HG03097 (cell line): Measurements from ENCODE around the gene COG3.

Source experiments
- ATAC-seq: cut with Tn5 transposase; IDR thresholded peaks from one replicate; pipeline ENCODE4 v1.9.1; 2021; ENCODE audit not compliant: unreplicated experiment, low FRiP score

Gene COG3

DNA sequence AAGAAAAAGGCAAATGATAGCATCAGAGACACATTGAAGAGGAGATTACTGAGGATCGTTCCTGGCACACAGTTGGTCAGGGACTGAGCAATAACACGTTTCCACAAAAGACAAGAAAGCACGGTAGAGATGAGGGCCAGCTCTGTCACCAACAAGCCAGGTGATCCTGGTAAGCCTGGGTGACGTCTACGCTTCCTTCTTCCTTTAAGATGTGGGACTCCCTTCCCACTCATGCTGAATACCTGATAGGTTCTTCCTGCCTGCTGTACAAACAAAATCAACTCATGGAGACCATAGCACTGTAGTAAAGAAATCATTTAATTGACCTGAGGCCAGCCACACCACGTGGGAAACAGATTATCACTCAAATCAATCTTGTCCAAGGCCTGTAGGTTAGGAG lies 19.7 kb upstream of the COG3 start:
- ATAC-seq: no peak

DNA sequence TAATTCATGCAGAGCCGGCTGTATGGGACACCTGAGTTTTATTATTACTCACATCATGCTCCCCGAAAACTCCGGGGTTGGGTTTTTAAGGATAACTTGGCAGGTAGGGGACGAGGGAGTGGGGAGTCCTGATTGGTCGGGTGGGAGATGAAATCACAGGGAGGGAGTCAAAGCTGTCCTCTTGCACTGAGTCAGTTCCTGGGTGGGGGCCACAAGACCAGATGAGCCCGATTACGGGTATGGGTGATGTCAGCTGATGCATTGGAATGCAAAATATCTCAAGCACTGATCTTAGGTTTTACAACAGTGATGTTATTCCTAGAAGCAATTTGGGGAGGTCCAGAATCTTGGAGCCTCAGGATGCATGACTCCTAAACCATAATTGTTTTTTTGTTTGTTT lies 18.6 kb upstream of the COG3 start:
- no peak for ATAC-seq

DNA sequence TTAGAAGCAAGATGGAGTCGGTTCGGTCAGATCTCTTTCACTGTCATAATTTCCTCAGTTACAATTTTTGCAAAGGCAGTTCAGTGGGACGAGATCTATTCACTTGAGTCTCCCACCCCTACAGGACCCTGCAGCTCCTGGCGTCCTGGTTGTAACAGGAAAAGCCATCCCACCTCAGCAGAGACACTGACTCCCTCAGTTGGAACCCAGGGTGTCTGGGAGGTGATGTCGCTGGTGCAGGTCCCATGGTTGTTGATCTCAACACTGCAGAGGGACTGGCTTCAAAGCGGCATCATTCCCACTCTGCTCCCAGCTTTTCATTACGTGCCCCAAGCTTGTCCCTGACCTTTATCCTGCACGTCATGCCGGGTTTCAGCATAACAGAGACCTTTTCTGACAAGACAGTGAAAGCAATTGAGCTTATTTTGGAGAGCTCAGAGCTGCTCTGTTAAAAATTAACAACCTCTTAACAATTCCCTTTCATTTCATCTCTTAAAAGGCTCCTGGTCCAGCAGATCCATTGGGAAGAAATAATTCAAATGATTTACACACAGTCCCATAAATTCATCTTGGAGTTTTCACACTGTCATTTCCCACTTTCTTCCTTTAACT lies 17.6 kb upstream of the COG3 start:
- ATAC-seq: no peak

DNA sequence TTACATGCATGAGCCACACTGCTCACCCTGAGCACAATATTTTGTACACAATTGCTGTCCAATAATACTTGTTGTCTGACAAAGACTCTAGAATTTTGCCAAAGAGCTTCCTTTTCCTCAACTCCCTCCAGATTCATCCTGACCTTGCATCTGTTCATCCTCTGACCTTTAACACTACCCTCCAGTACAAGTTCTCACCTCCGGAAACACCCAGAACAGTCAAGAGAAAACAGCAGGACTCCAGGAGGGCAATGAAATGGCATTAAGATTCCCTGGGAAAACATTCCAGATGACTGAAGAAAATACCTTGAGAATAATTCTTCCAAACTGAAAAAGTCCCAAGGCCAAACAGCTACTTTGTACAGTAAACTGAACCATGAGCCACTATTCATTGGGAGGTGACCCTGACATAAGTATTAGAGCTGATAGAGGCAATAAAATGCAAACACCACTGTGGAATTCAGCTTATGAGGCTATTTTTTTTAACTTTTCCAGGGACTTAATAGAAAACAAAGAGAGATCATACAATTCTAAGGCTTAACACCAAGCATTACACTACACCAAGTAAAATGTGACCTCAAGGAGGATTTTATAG lies 15.7 kb upstream of the COG3 start:
- ATAC-seq: no peak

DNA sequence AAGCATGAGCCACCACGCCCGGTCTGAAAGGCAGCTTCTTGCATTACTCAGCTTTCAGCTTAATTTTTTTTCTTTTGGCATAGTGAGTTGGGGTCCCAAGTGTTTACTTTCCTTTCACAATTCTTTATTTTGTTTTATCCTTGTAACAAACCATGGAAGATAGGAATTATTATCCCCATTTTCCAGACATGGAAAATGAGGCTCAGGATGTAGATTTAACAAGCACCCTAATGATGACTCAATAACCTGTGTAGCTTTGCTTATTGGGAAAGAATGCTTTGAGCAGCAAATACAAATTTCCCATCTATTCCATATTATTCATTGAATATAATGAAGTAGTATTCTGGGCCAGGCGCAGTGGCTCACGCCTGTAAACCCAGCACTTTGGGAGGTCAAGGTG lies 13.5 kb upstream of the COG3 start:
- ATAC-seq: no peak

DNA sequence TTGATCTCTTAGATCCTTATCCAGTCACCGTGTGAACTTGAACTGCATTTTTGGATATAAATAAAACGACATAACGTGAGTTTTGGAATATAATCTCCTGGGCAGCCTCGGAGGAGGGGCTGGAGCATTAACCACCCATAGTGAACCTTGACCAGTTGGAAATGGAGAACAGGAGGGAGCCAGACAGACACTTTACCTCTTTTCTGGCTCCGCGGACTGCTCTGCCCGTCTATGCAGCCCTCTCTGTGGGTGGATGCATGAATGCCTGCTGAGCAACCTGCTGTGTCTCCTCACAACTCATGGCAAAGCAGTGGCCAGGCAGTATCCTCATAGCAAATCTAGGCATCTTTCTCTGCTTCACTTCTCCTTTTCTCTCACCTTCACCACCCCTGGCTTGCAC lies 10.5 kb upstream of the COG3 start:
- ATAC-seq: no peak

DNA sequence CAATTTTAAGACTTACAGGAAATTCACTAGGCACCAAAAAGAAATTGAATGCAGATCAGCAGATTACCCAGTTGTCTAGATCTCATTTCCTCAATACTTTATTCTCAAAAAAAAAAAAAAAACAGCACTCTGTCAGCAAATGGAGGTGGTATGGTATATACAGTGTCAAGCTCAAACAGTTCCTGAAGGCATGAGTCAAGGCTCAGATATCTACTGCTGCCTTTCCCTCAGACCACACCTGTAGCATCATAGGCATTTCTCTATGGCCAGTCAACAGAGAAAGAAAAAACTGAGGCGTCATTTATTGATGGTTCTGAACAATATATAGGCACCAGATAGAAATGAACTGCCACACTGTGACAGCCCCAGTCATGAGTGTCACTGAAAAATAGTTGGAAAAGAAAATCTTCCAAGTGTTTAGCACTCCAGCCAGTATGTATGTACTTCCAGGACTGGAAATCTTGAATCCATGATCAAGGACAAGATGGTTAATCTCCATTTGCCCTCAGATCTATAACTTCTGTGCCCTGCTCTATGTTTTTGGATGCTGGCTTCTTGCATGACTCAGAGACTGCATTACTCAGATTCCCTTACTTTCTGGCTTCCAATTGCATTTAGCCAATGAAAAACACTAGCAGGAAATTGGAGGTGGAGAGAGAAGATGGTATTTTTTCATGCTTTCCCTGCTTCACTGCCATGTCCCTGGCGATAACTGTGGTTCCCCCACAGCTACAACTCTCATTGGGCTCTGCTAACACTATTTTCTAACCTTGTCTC lies 8.4 kb upstream of the COG3 start:
- ATAC-seq: no peak

DNA sequence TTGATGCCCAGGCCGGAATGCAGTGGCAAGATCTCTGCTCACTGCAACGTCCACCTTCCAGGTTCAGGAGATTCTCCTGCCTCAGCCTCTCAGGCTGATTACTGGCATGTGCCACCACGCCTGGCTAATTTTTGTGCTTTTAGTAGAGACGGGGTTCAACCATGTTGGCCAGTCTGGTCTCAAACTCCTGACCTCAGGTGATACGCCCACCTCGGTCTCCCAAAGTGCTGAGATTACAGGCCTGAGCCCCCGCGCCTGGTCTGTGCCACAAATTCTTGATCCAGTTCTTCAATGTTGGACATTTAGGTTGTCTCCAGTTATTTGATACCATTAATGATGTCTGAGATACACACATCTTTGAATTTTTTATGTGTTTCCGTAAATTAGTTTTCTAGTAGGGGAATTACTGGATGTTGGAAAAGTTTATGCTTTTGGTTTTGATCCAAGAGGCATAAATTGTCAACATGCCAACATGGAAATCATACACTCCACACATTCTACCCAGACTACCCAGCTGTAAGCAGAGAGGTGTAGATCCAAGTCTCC lies 525 bp upstream of the COG3 start:
- no peak for ATAC-seq

DNA sequence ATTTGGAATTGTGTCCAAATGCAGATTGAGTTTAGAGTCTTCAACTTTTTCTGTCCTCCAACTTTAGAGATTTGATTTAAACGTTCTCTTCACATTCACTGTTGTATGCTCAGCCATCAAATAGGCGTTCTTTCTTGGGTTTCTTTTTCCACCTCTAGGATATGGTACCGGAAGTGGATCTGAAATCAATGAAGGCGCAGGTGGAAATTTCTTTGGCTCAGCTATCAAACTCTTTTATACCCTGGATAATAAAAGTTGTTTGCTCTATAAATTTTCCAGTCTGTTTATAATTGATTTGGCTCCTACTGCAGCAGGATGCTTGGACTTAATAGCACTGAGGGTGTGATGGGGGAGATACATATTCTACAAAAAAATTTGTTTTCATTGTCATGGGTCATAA lies 1.6 kb downstream of the COG3 start:
- no peak for ATAC-seq

DNA sequence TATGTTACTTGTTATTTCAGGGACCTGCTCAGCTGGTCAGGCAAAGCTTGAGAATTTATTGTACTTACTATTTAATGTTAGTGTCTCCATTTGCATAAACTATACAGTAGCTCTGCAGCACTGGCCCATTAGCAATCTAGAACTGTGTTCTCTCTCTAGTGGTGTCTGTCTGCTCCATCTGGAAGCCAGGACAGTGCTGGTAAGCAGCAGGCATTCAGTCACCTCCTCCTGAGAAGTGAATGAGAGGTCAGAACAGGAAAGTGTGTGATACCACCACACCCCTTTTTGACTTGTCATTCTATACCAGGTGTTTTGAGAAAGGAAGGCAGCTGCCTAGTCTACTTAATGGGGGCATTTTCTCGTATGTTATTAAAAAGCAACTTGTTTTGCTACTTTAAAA lies 3.9 kb downstream of the COG3 start:
- ATAC-seq: no peak

DNA sequence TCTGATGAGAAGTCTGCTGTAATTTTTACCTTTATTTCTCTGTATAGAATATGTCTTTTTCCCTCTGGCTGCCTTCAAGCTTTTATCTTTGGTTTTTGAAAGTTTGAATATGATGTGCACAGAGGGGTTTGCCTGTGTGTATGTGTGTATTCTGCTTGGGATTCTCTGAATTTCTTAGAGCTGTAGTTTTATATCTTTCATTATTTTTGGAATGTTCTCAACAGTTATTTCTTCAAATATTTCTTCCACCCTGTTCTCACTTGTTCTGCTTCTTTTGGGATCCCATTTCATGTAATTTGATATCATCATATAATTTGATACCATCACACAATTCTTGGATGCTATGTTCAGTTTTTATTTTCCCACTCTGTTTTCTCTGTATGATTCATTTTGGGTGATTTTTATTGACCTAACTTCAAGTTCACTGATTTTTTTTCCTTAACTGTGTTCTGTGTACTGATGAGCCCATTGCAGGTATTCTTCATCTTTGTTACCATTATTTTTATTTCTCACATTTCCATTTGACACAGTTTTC lies 7.5 kb downstream of the COG3 start:
- ATAC-seq: no peak

DNA sequence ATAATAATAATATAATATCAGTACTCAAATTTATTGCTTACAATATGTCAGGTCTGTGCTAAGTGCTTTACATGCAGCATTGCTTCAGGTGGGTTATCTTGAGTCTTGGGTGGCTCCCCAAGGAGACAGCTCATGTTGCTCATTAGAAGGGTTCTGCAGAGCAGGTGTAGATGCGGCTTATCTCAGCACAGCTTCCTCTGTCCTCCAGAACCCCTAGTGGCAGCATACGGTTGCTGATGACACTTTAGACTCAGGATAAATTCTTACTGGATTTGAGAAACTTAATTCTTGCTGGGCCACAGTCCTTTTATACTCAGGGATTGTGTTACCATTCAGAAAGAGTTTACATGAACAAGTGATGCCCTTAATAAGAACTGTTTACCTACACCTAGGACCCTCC lies 8.9 kb downstream of the COG3 start:
- ATAC-seq: no peak

DNA sequence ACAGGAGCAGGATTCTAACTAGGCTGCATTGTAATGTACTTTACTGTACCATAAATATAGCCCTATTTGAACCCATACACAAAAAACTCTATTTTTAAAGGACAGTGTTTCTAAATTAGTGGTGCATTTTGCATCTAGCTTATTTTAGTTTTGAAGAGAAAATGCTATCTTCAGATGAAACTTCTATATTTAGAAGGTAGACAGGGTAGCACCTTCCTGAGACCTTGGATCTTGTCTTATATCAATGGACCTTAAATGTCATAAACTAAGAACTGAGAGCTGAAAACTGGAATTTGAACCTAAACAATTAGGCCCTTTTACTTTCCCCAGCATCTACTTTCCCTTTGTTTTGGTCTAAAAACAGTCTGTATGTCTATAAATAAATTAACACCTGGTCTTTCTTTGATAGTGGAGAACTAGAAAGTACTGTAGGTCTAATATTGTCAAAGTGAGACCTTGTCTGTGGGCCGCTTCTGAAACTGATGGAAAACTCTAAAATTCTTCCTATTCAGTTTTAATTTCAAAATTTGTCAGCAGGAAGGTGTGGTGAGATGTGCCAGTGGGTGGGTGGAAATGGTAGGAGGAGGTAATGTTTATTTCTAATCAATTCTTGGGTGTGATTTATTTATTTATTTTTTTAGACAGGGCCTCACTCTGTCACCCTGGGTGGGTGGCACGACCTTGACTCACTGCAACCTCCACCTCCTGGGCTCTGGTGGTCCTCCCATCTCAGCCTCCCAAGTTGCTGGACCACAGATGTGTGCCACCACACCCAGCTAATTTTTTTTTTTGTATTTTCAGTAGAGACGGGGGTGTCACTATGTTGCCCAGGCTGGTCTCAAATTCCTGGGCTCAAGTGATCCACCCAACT lies 10.1 kb downstream of the COG3 start:
- no peak for ATAC-seq

DNA sequence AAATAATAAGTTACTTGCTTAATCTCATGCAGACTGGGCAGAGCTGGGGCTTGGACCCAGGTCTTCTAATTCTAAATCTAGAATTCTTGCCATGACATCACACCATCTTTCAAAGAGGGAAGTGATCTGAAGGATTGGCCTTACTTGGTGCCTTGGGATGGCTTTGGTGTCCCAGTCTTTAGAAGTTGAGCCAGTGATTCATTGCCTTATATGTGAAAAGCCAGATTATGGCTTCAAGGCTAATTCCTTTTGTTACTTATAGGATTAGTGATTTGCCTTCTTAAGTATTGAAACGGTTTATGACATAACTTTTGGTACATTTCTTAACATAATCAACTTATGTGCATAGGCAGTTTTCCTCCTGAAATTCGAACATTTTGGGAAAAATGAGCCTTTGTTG lies 14.9 kb downstream of the COG3 start:
- no peak for ATAC-seq

DNA sequence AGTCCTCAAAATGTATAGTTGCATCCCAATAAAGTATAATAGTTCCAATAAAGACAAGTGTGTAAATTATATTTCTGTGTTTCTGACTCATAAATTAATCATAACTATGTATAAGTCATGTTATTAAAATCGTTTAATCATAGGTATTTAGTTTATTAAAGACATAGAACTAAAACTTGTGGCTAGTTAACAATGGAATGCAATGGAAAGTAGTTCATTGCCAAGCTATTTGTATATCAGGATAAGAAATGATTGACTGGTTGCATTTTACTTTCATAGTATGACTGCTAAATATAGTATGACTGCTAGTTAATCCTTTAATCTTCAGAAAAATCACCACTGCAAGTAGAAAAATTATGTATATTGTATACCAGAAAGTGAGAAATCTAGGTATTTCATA lies 16.9 kb downstream of the COG3 start:
- no peak for ATAC-seq

DNA sequence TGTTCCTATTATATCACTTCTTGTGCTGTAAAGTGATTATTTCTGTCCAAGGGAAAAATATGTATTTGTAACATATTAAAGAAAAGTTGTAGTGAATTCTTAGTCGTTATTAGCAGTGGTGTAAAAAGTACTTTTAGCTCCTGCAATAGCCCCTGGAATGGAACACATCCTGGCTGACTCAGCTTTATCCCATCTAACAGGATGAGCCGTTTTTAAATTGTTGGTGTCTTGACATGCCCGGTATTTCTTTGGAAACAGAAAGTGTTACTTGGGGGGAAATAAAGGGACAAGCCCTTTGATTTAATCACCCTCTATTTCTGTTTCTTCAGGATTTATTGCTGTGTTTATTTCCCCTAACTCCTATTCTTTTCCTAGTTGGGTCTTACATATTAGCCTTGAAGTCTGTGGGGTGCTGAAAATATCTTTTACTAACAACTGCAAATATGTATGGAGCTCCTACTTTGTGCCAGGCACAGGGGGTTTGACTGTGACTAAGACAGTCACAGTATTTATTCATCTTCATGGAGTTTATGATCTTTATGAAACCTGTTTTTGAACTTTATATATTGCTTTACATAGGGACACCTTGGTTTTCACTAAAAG lies 17.9 kb downstream of the COG3 start:
- ATAC-seq: no peak

DNA sequence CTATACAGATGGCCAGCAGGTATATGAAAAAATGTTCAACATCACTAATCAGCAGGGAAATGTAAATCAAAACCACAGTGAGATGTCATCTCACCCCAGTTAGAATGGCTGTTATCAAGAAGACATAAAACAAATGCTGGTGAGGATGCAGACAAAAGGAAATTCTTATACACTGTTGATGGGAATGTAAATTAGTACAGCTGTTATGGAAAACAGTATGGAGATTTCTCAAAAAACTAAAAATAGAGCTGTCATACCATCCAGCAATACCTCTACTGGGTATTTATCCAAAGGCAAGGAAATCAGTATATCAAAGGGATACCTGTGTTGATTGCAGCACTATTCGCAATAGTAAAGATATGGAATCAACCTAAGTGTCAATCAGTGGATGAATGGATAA lies 22.9 kb downstream of the COG3 start:
- ATAC-seq: no peak

DNA sequence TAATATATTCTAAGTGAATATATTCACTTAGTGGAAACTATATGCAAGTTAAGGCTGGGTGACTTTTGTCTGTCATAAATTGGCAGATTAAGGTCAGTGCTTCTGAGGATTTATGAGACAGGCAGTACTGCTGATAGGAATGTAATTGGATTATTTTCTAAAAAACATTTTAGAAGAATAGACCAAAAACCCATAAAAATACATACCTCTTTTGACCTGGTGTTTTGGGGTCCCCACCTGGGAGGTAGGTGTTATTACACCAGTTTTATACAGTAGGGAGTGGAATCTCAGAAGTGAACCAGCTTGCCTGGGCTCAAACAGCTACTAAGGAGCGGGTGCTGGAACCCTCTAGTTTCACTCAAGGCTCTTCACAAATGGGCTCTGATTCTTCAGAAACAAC lies 25.3 kb downstream of the COG3 start:
- no peak for ATAC-seq

DNA sequence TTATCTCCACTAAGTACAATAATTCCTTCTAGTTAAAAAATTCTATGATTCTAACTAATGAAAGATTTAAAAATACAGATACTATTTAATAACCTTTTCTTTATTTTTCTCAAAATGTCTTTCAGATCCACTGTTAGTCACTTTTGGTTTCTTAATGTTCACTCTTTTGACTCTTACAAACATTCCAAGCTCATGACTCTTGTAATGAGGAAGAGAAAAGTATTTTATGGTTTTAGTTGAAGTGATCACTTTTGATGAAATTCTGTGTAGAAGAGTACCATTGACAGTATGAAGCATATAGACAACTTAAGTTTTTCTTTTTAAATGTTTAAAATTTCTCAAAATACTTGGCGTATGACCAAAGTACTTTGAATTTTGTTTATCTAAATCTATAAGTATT lies 27.8 kb downstream of the COG3 start:
- no peak for ATAC-seq

DNA sequence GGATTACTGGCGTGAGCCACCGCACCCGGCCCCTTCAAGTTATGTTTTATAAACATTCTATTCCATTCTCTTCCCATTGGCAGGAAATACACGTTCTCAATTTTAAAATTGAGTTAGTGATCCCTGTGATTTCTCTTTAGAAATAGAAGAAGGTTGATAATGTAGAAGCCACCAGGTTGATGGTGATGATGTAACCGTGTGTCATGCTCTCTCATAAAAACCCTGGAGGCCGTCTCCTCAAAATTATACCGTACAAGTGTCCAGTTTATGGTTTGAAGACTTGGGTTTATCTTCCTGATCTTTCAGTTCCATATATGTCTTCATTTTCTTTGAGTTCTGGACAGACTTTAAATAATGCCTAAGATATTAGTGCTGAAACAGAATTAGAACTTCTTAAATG lies 32.2 kb downstream of the COG3 start:
- no peak for ATAC-seq
